NCI-H2081 treated with DMSO at 0.1 percent for 48 hours (cell line): ENCODE results near the gene CHN2.

Source experiments
- DNase-seq: peaks from one replicate; lab custom pipeline; 2025; lab: John Stamatoyannopoulos, UW

The CHN2 gene

DNA sequence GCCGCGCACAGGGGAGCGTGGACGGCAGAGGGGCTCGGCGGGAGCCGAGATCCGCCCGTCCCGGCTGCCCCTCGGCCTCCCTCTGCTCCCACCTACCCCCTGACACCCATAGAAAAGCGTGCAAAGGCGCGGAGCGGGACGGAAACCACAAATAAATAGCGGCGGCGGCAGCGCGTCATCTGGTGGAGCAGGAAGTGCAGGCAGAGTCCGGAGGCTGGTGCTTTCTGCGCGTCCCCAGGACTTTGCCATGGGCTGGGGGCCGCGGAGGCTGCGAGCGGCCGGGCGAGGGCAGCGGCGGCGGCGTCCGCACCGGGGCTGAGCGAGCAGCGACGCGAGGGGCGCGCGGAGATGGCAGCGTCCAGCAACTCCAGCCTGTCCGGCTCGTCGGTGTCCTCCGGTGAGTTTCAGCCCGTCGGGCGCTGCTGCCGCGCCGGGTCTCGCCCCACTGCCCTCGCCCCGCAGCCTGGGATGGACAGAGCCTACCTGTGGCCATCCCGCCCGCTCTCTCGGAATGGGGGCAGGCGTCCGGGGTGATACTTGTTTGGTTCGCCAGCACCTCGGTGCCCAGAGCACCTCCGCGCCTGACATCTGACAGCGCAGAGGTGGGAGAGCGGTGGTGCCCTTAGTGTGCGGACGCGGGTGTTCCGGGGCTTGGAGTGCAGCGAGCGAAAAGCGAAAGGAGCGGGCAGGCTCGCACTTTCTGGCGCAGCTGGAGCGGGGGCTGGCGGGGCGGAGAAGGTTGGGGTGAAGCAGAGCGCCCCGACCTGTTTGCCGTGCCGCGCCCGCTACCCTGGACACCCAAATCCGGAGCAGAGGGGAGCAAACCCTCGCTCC, at the start of gene CHN2:
Gene CHN2, plus strand, starts transcription at position 182 of the 834 bp plus-strand sequence.
- DNase-seq: peak; percentile 33

DNA sequence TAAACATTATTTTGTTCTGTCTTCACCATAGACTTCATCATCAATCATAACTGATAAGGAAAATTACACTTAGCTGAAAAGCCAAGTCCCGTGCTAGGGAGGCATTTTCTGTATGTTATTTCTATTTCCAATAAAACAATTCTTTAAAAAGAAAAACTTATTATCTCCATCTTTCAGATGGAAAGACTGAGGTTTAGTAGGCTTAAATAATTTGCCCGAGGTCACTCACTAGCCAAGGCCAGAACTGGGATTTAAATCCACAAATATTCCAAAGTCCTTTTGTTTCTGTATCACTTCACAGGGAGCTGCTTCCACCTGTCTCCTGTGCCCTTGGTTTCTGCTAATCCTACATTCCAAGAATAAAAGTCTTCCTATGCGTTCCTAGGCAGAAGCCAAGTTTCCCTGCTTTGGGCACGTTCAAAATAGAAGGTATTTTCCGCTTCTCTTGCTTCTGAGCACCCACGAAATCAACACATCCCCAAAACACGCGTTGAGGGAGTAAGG, 49.0 kb upstream of the CHN2 start:
- DNase-seq: no peak

DNA sequence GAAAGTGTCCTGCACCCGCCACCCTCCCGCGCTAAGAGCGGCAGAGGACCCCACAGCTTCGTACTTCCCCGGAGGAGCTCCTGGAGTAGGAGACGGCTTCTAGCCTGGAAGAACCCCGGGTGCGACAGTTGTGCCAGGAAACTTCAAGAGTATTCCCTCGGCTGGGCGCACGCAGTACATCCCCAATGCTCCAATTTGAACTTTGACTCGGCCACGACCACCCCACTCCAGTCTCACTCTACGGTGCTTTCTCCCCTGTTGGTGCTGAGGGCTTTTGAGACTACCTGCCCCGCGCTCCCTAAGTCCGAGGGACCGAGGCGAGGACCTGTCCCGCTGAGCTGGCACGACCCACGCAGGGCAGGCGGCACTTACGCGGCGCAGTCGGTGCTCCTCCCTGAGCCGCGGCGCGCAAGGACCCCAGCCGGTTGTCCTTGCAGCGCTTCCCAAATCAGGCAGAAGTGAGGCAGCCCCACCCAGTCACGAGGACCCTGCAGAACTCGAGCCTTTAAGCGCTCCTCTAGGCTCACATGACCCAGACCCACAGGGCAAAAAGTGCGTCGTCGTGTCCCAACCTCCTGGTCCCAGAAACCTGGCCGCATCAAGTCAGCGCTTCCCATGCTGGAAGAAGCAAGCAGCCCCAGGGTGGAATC, 48.4 kb upstream of the CHN2 start, which contains the start of gene CPVL:
Gene CPVL, minus strand, starts transcription at position 481 of the 650 bp plus-strand sequence. CDS start 25,476 bp downstream, outside the sequence.
- DNase-seq: no peak

DNA sequence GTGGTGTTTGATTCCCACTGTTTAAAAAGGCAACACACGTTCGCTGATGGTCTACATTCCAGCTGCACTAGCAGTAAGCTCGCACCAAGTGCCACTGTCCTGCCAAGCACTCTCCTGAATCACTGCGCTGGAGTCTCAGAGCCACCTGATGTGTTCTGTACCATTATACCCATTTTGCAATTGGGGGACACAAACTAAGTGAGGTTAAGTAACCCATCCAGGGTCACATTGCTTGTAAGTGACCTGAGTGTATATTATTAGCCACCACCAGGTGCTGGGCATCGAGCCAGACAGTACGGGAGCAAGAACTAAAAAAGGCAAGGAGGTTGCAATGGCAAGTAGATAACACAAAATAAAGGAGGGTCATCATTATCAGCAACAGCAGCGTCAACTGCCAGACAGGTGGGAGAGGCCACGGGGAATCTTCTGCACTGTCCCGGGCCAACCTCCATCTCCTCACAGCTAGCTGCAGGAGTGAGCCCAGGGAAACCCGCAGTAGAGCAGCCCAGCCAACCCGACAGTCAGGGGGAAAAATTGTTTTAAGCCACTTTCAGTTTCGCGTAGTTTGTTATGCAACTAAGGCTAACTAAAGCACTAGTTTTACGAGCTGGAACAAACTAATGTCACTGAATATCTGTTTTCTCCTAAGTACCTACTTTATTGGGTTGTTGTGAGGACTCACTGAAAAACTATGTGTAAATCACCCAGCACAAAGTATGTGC, 47.5 kb upstream of the CHN2 start:
- DNase-seq: no peak

DNA sequence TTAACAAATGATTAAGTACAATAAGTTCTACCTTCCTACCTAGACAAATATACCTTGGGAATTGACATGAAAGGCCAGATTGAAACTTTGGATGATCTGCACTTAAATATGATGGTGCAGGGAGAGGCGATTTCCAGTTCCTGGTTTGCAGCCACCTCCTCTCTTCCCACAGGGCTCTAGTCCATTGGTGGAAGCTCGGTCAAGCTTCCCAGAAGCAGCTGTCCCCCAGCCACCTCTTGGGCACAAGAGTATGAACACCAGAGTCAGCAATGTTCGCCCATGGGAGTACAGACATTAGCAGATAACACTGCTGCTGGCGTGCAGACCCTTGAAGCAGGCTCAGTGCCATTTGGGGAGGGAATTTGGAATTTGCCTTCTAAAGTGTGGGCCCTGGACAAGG, 46.8 kb upstream of the CHN2 start:
- no peak for DNase-seq

GRCh38 chr7:29149036-29149435, 45.5 kb upstream of the CHN2 start:
- DNase-seq: no peak

DNA sequence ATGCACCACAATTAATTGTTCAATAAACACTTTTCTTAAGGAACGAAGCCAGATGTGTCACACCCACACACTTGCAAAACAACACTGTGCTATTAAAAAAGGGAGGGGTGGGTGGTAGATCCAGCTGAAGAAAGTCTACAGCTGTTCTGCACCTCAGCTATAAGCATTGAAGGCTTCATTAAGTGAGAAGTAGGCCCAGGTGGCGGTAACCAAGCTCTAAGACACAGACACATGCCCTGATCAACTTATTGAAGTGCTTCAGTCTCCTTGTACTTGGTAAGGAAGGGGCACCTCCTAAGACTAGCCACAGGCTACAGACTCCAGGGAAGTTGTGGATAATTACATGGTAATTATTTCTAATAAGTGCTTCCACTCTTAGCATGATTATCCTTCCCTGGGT, 43.7 kb upstream of the CHN2 start:
- DNase-seq: no peak

GRCh38 chr7:29154076-29154475, 40.5 kb upstream of the CHN2 start:
- DNase-seq: no peak

- no peak for DNase-seq
Observed at GRCh38 chr7:29156907-29157452, 37.6 kb upstream of the CHN2 start.

DNA sequence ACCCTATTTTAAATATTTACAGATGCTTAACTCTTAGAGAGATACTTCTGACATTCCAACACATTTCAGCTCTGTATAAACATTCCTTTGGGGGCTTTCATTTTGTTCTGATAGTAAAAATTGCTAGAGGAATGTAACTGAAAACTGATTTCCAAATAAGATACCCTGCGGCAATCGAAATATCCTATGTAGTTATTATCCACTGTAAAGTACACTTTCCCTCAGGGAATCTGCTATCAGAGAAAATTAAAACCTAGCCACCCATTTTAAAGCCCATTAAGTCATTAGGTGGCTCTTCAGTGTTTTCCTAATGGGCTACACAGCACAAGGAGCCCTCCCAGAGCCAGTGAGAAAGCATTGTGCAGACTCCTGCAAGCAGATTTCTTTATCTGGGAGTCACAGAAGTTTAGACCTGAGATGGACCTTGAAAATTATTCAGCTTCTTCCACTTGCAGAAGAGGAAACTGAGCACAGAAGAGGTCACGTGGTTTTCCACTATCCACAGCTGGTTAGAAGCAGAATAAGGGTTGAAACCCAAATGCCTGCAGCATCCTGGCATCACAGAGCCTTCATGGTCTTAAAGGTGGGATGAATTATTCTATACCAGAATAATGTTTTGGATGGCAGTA, 35.7 kb upstream of the CHN2 start:
- DNase-seq: no peak

DNA sequence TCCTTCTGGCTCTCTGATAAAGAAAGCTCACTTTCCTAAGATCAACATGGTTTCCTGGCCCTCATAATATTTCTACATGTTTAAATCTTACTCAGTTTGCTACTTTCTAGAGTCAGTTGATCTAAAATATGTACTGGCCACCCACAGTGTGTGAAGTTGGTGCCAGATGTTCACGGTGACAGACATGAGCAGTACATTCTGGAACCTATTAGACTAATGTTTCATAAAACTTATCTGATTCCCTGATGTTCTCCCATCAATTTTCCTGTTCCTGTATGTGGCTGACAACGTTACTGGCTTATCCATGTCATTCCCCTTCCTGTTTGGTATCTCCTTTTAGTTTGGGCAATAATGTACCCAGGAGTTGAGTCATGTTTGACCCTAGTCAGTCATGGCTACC, 34.5 kb upstream of the CHN2 start:
- DNase-seq: no peak

DNA sequence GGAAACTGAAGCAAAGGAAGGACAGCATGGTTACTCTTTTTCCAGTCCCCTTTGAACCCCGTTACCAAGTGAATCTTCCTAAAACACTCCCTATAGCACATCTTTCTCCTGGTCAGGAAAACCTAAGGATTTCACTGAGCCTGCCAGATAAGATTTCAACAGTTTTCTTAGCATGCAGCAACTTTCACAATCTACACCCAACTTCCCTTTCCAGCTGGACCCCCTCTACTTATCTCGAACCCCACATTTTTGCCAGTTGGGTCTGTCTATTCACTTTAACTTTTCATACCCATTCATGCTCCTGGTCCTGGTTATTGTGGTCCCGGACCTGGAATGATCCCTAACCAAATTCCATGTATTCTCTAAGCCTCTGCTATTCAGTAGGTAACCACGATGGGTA, 33.3 kb upstream of the CHN2 start:
- DNase-seq: no peak

- DNase-seq: no peak
Observed at GRCh38 chr7:29162577-29162976, 32.0 kb upstream of the CHN2 start.

DNA sequence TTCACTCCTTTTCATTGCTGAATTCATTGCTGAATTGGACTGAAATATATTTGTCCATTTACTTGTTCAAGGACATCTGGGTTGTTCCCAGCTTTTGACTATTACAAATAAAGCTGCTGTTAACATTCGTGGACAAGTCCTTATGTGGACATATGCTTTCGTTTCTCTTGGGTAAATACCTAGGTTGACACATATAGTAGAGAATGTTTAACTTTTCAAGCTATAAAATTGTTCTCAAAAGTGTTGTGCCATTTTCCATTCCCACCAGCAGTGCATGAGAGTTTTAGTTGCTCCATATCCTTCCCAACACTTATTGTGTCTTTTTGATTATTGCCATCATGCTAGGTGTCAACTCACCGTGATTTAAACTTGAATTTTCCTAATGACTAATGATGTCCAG, 30.7 kb upstream of the CHN2 start:
- no peak for DNase-seq

- DNase-seq: no peak
Observed at GRCh38 chr7:29167721-29168120, 26.9 kb upstream of the CHN2 start.

GRCh38 chr7:29170781-29171180, 23.8 kb upstream of the CHN2 start:
- DNase-seq: no peak

- DNase-seq: no peak
Observed at GRCh38 chr7:29173458-29173857, 21.1 kb upstream of the CHN2 start.

DNA sequence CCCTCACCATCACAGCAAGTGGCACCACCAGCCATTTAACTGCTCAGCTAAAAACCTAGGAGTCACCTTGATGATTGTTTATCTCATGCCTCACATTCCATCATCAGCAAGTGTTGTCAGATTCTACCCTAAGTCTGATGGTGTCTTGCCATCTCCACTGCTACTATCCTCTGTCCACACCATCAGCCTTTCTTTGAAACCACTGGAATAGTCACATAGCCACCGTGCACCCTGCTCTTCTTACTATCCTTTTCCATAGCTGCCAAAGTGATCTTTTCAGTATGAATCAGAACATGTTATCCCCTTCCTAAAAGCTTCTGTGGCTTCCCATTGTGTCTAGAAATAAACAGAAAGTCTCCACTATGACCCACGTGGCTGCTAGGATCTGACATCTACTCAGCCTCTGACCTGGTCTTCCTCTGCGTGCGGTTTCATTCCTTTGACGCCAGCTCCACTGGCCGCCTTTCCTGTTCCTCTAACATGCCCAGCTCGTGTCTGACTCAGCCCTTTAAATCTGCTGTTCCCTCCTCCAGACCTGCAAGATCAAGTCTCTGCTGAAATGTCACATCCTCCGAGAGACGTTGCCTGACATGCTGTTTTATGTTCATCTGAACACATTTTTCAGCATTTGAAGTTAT, 16.5 kb upstream of the CHN2 start:
- no peak for DNase-seq

- no peak for DNase-seq
Observed at GRCh38 chr7:29179115-29179514, 15.5 kb upstream of the CHN2 start.

DNA sequence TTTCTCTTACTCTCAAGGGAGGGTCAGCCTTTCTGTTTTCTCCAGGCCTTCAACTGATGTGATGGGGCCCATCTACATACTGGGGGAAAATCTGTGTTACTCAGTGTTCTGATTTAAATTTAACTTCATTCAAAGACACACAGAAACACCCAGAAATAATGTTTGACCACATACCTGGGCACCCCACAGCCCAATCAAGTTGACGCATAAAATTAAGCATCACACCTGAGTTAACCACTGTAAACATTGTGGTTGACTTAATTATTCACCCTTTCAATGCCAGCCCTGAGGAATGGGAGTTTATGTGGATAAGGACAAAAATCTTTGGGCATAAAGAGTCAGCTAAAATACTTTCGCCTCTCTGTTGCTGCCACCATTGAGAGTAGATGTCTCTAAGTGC, 10.0 kb upstream of the CHN2 start:
- no peak for DNase-seq

DNA sequence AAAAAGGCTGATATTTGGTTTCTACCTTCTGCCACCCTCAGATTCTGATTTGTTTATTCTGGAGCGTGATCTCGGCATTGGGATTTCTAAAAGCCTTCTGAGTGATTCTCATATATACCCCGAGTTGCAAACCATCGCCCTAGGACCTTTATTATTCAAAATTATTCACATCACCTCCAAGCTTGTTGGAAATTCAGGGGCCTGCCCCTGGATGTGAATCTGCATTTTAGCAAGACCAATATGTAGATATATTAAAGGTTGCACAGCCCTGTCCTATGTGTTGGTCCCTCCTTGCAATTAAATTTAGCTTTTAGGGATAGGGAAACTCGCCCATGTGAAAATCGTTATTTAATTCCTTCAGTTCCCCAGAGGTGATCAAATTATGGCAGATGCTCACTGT, 9.0 kb upstream of the CHN2 start:
- no peak for DNase-seq
